BE2C (cell line): ENCODE results near the gene CPED1.

Experiments used
- DNase-seq: peaks from one replicate; pipeline ENCODE4 v3.0.0-alpha.2; 2020
- H3K27me3 ChIP-seq: fragments of 250-450 bp; sonication (Bioruptor Pico); 2 replicates; pipeline ENCODE4 v1.5.1; 2020; ENCODE audit warnings: mild to moderate bottlenecking
- H3K36me3 ChIP-seq: fragments of 250-450 bp; sonication (Bioruptor Pico); 2 replicates; pipeline ENCODE4 v1.5.1; 2020; ENCODE audit warnings: mild to moderate bottlenecking
- H3K4me1 ChIP-seq: fragments of 250-450 bp; sonication (Bioruptor Pico); 2 replicates; pipeline ENCODE4 v1.5.1; 2020
- H3K4me3 ChIP-seq: 2 replicates; pipeline ENCODE4 v1.5.1; 2011; ENCODE audit warnings: low read depth, low read length
- H3K9me3 ChIP-seq: fragments of 250-450 bp; sonication (Bioruptor Pico); 2 replicates; pipeline ENCODE4 v1.5.1; 2020
- TF ChIP-seq, protein P1 (sequence below): IDR thresholded peaks from 2 replicates; pipeline ENCODE4 v1.5.1; 2012; ENCODE audit warnings: mild to moderate bottlenecking, low read depth, low read length

CPED1 gene

GRCh38 chr7:121078701-121079227 is 90.3 kb downstream of the CPED1 start:
- H3K36me3 ChIP-seq: no peaks in the 10 kb centered on the region
- H3K4me1 ChIP-seq: no peaks in the 10 kb centered on the region
- H3K4me3 ChIP-seq: no peak overlapping the region
- H3K27me3 ChIP-seq: peaks cover 4% of the 10 kb centered on the region; the same call in 1 of the 2 replicates
- TF ChIP-seq, protein P1, sequence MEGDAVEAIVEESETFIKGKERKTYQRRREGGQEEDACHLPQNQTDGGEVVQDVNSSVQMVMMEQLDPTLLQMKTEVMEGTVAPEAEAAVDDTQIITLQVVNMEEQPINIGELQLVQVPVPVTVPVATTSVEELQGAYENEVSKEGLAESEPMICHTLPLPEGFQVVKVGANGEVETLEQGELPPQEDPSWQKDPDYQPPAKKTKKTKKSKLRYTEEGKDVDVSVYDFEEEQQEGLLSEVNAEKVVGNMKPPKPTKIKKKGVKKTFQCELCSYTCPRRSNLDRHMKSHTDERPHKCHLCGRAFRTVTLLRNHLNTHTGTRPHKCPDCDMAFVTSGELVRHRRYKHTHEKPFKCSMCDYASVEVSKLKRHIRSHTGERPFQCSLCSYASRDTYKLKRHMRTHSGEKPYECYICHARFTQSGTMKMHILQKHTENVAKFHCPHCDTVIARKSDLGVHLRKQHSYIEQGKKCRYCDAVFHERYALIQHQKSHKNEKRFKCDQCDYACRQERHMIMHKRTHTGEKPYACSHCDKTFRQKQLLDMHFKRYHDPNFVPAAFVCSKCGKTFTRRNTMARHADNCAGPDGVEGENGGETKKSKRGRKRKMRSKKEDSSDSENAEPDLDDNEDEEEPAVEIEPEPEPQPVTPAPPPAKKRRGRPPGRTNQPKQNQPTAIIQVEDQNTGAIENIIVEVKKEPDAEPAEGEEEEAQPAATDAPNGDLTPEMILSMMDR: no peak
- DNase-seq: no peak
- no peaks in the 10 kb centered on the region for H3K9me3 ChIP-seq

- Histone ChIP-seq H3K4me3 (no peak overlapping the region), H3K9me3 (no peaks in the 10 kb centered on the region), H3K27me3 (peaks cover 4% of the 10 kb centered on the region; the same call in 1 of the 2 replicates), H3K4me1 (no peaks in the 10 kb centered on the region), H3K36me3 (no peaks in the 10 kb centered on the region)
- TF ChIP-seq, protein P1: no peak
- DNase-seq: no peak
Observed at GRCh38 chr7:121079425-121080169, 91.1 kb downstream of the CPED1 start.

GRCh38 chr7:121080257-121080912 is 91.9 kb downstream of the CPED1 start:
- DNase-seq: no peak
- H3K27me3 ChIP-seq: peaks cover 4% of the 10 kb centered on the region; the same call in 1 of the 2 replicates
- H3K36me3 ChIP-seq: no peaks in the 10 kb centered on the region
- no peak overlapping the region for H3K4me3 ChIP-seq
- H3K4me1 ChIP-seq: no peaks in the 10 kb centered on the region
- H3K9me3 ChIP-seq: no peaks in the 10 kb centered on the region
- TF ChIP-seq, protein P1: no peak

- no peak for DNase-seq
- Histone ChIP-seq H3K4me3 (no peak overlapping the region), H3K4me1 (no peaks in the 10 kb centered on the region), H3K9me3 (no peaks in the 10 kb centered on the region), H3K36me3 (no peaks in the 10 kb centered on the region), H3K27me3 (peaks cover 4% of the 10 kb centered on the region; the same call in 1 of the 2 replicates)
- TF ChIP-seq, protein P1: no peak
Observed at GRCh38 chr7:121080913-121081326, 92.4 kb downstream of the CPED1 start.

DNA sequence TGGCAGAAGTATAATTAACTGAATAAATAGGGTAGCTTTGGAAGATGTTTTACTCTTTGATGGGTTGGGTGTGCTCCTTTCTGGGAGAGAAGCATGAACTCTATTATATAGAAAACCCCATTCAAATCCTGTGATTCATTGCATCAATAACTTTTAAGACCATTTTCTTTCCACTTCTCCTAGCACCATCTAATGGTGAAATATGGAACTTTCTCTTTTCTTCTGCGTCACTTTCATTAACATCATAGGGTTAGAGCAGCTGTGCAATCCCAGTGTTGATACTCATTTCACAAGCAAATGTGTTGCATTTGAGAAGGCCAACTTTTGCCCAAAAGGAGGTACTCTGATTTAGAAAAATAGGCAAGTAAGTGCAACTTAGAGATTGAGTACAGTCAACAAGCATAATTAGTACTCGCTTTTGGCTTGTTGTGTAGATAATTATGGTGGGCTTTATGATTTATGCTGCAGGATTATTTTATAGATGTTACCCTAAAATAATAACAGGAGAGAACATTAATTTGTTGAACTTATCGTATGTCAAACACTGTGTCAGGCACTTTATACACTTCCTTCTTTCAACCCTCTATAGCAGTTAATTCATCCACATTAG is 92.9 kb downstream of the CPED1 start:
- no peak for DNase-seq
- no peaks in the 10 kb centered on the region for H3K4me1 ChIP-seq
- H3K36me3 ChIP-seq: no peaks in the 10 kb centered on the region
- peaks cover under 1% of the 10 kb centered on the region; the same call in 1 of the 2 replicates for H3K27me3 ChIP-seq
- no peak overlapping the region for H3K4me3 ChIP-seq
- TF ChIP-seq, protein P1: peak; percentile 67
- H3K9me3 ChIP-seq: no peaks in the 10 kb centered on the region
